Measurements from ENCODE around the gene UBXN11.

UBXN11 gene

GRCh38 chr1:26306290-26307229, at the start of gene UBXN11:
Gene UBXN11, minus strand, starts transcription at chr1:26306636. Its CDS starts 3,753 bp downstream, at chr1:26302883.
- peak; percentile 98 for DNase-seq

- no peak for DNase-seq
Measured at GRCh38 chr1:26356106-26356505, 49.7 kb upstream of the UBXN11 start.

- DNase-seq: no peak
Measured at GRCh38 chr1:26354972-26355371, 48.5 kb upstream of the UBXN11 start.

- DNase-seq: no peak
Measured at GRCh38 chr1:26353976-26354820, 47.8 kb upstream of the UBXN11 start, which contains the start of gene CRYBG2. Gene CRYBG2, minus strand, starts transcription at chr1:26354130. Its CDS starts 7,473 bp downstream, at chr1:26346657.

- DNase-seq: no peak
Measured at GRCh38 chr1:26353210-26353859, 46.9 kb upstream of the UBXN11 start.

- no peak for DNase-seq
Measured at GRCh38 chr1:26352338-26352679, 45.9 kb upstream of the UBXN11 start.

- DNase-seq: no peak
Measured at GRCh38 chr1:26351590-26352337, 45.3 kb upstream of the UBXN11 start.

- DNase-seq: no peak
Measured at GRCh38 chr1:26350701-26351589, 44.5 kb upstream of the UBXN11 start.

GRCh38 chr1:26350343-26350700, 43.9 kb upstream of the UBXN11 start:
- no peak for DNase-seq

GRCh38 chr1:26349877-26350244, 43.4 kb upstream of the UBXN11 start:
- DNase-seq: no peak

- no peak for DNase-seq
Measured at GRCh38 chr1:26349188-26349876, 42.9 kb upstream of the UBXN11 start.

- DNase-seq: no peak
Measured at GRCh38 chr1:26346274-26347033, 40.0 kb upstream of the UBXN11 start.

GRCh38 chr1:26345718-26346117, 39.3 kb upstream of the UBXN11 start:
- no peak for DNase-seq

GRCh38 chr1:26344147-26344920, 37.9 kb upstream of the UBXN11 start:
- no peak for DNase-seq

GRCh38 chr1:26340047-26340481, 33.6 kb upstream of the UBXN11 start:
- DNase-seq: no peak

GRCh38 chr1:26338670-26339069, 32.2 kb upstream of the UBXN11 start:
- no peak for DNase-seq

GRCh38 chr1:26337625-26338024, 31.2 kb upstream of the UBXN11 start:
- DNase-seq: no peak

- no peak for DNase-seq
Measured at GRCh38 chr1:26337206-26337535, 30.7 kb upstream of the UBXN11 start.

- DNase-seq: peak; percentile 83
Measured at GRCh38 chr1:26336477-26337205, 30.2 kb upstream of the UBXN11 start.

Measured in activated CD4-positive, alpha-beta T cell treated with anti-CD3 and anti-CD28 coated beads, Interleukin-10, Interleukin-2, amounts not matched to agents 100 ng/mL and 50 ng/mL, durations not matched to agents 16 hours and 8 hours (primary cell).